HCT116 (cell line): ENCODE results near the gene THRAP3.

ENCODE experiments used
- CTCF ChIP-seq, 3 experiments: fragments of 200-600 bp in 1 of 3; sonication (generic) in 1 of 3; IDR thresholded peaks in 2 of 3; conservative IDR thresholded peaks in 1 of 3; 2 replicates each; pipeline ENCODE4 v1.5.1; 2012 to 2017; ENCODE audit warnings: low read depth in 2 of 3, low read length in 2 of 3, antibody characterized with exemption in 1 of 3, borderline replicate concordance in 1 of 3, control low read depth in 1 of 3, mild to moderate bottlenecking in 1 of 3, mixed read lengths in 1 of 3, mixed run types in 1 of 3, moderate library complexity in 1 of 3; ENCODE audit not compliant: insufficient read depth in 1 of 3
- EZH2phosphoT487 ChIP-seq: fragments of 200-600 bp; IDR thresholded peaks from 2 replicates; pipeline ENCODE4 v1.6.1; 2018; ENCODE audit warnings: antibody characterized with exemption, borderline replicate concordance
- POLR2A ChIP-seq: IDR thresholded peaks from 2 replicates; pipeline ENCODE4 v1.7.0; 2011; ENCODE audit warnings: borderline replicate concordance; ENCODE audit not compliant: insufficient read depth, insufficient read length; ENCODE audit errors: extremely low read depth

- TF ChIP-seq POLR2A = no peak
- TF ChIP-seq CTCF (IDR thresholded peaks at IDR 0.05 in 2 of 3, conservative IDR thresholded peaks at IDR 0.05 in 1 of 3; ENCODE audit: borderline replicate concordance in 1 of 3, insufficient read depth in 1 of 3, low read depth in 2 of 3, low read length in 2 of 3) = no peak
- no peak for TF ChIP-seq EZH2phosphoT487
Observed at GRCh38 chr1:36175137-36176095, 48.8 kb upstream of the THRAP3 start.
